CD4-positive, alpha-beta memory T cell (primary cell): ENCODE data around the gene IQSEC3. TPM values are rescaled to one million over a fixed set of nuclear protein-coding genes. Genes with fewer than 3 reads are reported as not detected.
"Not testable (repeated sequence)": the region's sequence is repeated elsewhere in the genome, so short reads cannot be mapped to it uniquely, and the experiment has no call there.

Experiments used
- CTCF ChIA-PET: fragments of 350-600 bp; sonication (Branson Sonifier 250); formaldehyde crosslinking; loops from one replicate; lab custom pipeline; 2021; ENCODE audit warnings: inconsistent platforms; ENCODE audit not compliant: partially characterized antibody; lab: Charles Lee
- POLR2A ChIA-PET: fragments of 350-600 bp; sonication (Branson Sonifier 250); formaldehyde crosslinking; loops from one replicate; lab custom pipeline; 2021; ENCODE audit not compliant: partially characterized antibody; lab: Charles Lee
- DNase-seq, 5 donors: peaks; one replicate each; pipeline versions ENCODE4 v3.0.0 to v3.0.0-alpha.2; 2020 to 2022; ENCODE audit warnings: mixed read lengths in 1 of 5
- H3K27ac ChIP-seq: one replicate; pipeline ENCODE4 v1.7.0; 2013; ENCODE audit warnings: low read depth, low read length
- H3K27me3 ChIP-seq: 2 replicates; pipeline ENCODE4 v1.7.0; 2013; ENCODE audit warnings: mild to moderate bottlenecking, low read length, moderate library complexity; ENCODE audit not compliant: insufficient read depth
- H3K36me3 ChIP-seq: 2 replicates; pipeline ENCODE4 v1.7.0; 2013; ENCODE audit warnings: mild to moderate bottlenecking, low read length, moderate library complexity; ENCODE audit not compliant: insufficient read depth
- H3K4me1 ChIP-seq: 2 replicates; pipeline ENCODE4 v1.7.0; 2013; ENCODE audit warnings: mild to moderate bottlenecking, low read length, moderate library complexity; ENCODE audit not compliant: insufficient read depth
- H3K4me3 ChIP-seq, 2 donors: one replicate each; pipeline ENCODE4 v1.7.0; 2013; ENCODE audit warnings: low read length in 2 of 2, mild to moderate bottlenecking in 1 of 2
- H3K9me3 ChIP-seq, 2 donors: one replicate each; pipeline ENCODE4 v1.7.0; 2013; ENCODE audit warnings: low read length in 2 of 2, control low read depth in 1 of 2; ENCODE audit not compliant: control insufficient read depth in 1 of 2
- H3K27ac Mint-ChIP-seq, 7 donors: one replicate each; pipeline ENCODE4 v1.8.0; 2020 to 2021; ENCODE audit warnings: mixed read lengths in 7 of 7, mild to moderate bottlenecking in 6 of 7, inconsistent platforms in 3 of 7, moderate library complexity in 3 of 7
- H3K27me3 Mint-ChIP-seq, 2 donors: one replicate each; pipeline ENCODE4 v1.8.0; 2020 to 2021; ENCODE audit warnings: mixed read lengths in 2 of 2
- H3K36me3 Mint-ChIP-seq, 2 donors: one replicate each; pipeline ENCODE4 v1.8.0; 2020 to 2021; ENCODE audit warnings: mixed read lengths in 2 of 2, inconsistent platforms in 1 of 2, mild to moderate bottlenecking in 1 of 2
- H3K4me1 Mint-ChIP-seq, 4 donors: one replicate each; pipeline ENCODE4 v1.8.0; 2020 to 2021; ENCODE audit warnings: mixed read lengths in 4 of 4, mild to moderate bottlenecking in 1 of 4
- H3K4me3 Mint-ChIP-seq, 8 donors: one replicate each; pipeline ENCODE4 v1.8.0; 2020 to 2021; ENCODE audit warnings: mixed read lengths in 8 of 8, mild to moderate bottlenecking in 7 of 8, moderate library complexity in 6 of 8, inconsistent platforms in 3 of 8
- H3K9me3 Mint-ChIP-seq, 8 donors: one replicate each; pipeline ENCODE4 v1.8.0; 2020 to 2021; ENCODE audit warnings: mixed read lengths in 8 of 8, mild to moderate bottlenecking in 5 of 8, inconsistent platforms in 3 of 8, moderate library complexity in 1 of 8
- intact Hi-C: fragments of 100-400 bp; cut with micrococcal nuclease; formaldehyde crosslinking; loops from one replicate; pipeline ENCODE4 v1.15.1; 2023
- polyA plus RNA-seq, 2 donors: library from polyadenylated mRNA; unstranded; fragments of 300-500 nt; fragmentation: Illumina TruSeq; gene quantifications; one replicate each; pipeline ENCODE4 v1.2.3, GENCODE V29; 2021
- total RNA-seq, 2 experiments: library from RNA; stranded (reverse); gene quantifications; one replicate each; pipeline ENCODE4 v1.2.3, GENCODE V29; 2021

The IQSEC3 gene
- total and polyA plus RNA-seq, 4 experiments from 2014 or later: 0.84 to 0.91 TPM; not detected in 2

GRCh38 chr12:182381-182892 is 115.9 kb downstream of the IQSEC3 start:
- no peak overlapping the region for H3K27ac ChIP-seq
- H3K27ac Mint-ChIP-seq: no peak overlapping the region

DNA sequence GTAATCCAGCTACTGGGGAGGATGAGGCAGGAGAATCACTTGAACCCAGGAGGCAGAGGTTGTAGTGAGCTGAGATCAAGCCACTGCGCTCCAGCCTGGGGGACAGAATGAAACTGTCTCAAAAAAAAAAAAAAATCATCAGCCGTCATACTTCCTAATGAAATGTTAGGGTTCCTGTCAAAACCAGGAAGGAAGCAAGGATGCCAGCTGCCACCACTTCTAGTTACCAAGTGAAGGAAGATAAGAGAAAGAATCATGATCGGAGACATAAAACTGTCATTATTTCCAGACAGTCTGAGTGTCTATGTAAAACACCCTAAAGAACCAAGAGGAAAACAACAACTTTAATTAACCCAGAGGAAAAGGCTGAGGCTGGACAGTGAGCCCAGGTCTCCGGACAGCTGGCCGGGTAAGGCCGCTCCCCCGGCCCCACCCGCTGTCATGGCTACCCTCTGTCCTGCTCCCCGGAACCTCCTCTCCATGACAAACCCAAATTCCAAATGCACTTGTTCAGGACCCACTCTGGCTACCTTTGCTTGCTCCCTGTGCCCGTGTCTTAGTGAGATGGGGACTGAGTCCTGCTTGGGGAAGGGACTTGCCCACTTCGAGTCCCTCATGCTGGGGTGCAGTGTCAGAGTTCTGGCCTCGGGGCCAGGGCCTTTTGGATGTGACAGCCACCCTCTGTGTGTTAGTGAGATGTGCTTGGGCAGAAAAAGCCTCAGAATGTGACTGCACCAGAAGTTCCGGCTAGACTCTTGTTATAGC is 118.4 kb downstream of the IQSEC3 start:
- H3K36me3 ChIP-seq: no peaks in the 10 kb centered on the region
- no peak overlapping the region for H3K27ac ChIP-seq
- Mint-ChIP-seq H3K4me1 (peaks cover 1 to 14% (median 6%) of the 10 kb centered on the region in 4 donors), H3K27ac (no peak overlapping the region), H3K36me3 (no peaks in the 10 kb centered on the region), H3K9me3 (no peaks in the 10 kb centered on the region), H3K4me3 (no peak overlapping the region), H3K27me3 (peaks cover 11 to 17% of the 10 kb centered on the region in 2 donors)
- H3K9me3 ChIP-seq: no peaks in the 10 kb centered on the region
- no peaks in the 10 kb centered on the region for H3K4me1 ChIP-seq
- POLR2A ChIA-PET: no interaction called here
- no peak for DNase-seq
- CTCF ChIA-PET: no interaction called here
- H3K4me3 ChIP-seq: no peak overlapping the region
- H3K27me3 ChIP-seq: no peaks in the 10 kb centered on the region
- intact Hi-C loops: no loop called here

More at GRCh38 chr12:182381-182892, 115.9 kb downstream of the IQSEC3 start:
- H3K9me3 ChIP-seq: no peaks in the 10 kb centered on the region
- no peaks in the 10 kb centered on the region for H3K4me1 ChIP-seq
- Mint-ChIP-seq H3K4me1 (peaks cover 1 to 7% (median 4%) of the 10 kb centered on the region in 4 donors), H3K36me3 (no peaks in the 10 kb centered on the region), H3K9me3 (no peaks in the 10 kb centered on the region), H3K4me3 (no peak overlapping the region), H3K27me3 (peaks cover 12 to 14% of the 10 kb centered on the region in 2 donors)
- H3K27me3 ChIP-seq: no peaks in the 10 kb centered on the region
- no peak for DNase-seq
- no peak overlapping the region for H3K4me3 ChIP-seq
- ChIA-PET POLR2A (no interaction called here), CTCF (no interaction called here)
- intact Hi-C loops: no loop called here
- H3K36me3 ChIP-seq: no peaks in the 10 kb centered on the region

DNA sequence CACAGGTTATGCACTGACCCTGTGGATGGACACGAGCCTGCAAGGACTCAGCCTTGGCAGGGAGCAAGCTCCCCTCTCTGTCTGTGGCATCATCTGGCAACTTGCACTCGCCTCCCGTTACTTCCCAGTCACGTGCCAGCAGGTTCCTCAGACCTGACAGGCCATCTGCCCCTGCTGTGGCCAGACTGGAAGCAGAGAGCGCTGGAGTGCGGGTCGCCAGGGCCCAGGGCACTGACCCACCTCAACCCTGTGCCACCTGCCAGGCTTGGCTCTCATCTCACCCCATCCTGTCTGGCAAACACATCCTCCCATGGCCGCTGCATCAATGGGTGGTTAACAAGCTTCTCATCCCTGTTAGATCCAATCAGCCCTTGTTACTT is 119.0 kb downstream of the IQSEC3 start:
- Mint-ChIP-seq H3K27me3 (peaks cover 11 to 18% of the 10 kb centered on the region in 2 donors), H3K4me3 (no peak overlapping the region), H3K4me1 (peaks cover 0 to 9% (median 2%) of the 10 kb centered on the region in 4 donors), H3K36me3 (no peaks in the 10 kb centered on the region), H3K9me3 (no peaks in the 10 kb centered on the region), H3K27ac (no peak overlapping the region)
- H3K27ac ChIP-seq: no peak overlapping the region
- no peaks in the 10 kb centered on the region for H3K4me1 ChIP-seq
- POLR2A ChIA-PET: no interaction called here
- no peaks in the 10 kb centered on the region for H3K9me3 ChIP-seq
- DNase-seq: no peak
- CTCF ChIA-PET: no interaction called here
- intact Hi-C loops: no loop called here
- H3K4me3 ChIP-seq: no peak overlapping the region
- no peaks in the 10 kb centered on the region for H3K36me3 ChIP-seq
- H3K27me3 ChIP-seq: no peaks in the 10 kb centered on the region

DNA sequence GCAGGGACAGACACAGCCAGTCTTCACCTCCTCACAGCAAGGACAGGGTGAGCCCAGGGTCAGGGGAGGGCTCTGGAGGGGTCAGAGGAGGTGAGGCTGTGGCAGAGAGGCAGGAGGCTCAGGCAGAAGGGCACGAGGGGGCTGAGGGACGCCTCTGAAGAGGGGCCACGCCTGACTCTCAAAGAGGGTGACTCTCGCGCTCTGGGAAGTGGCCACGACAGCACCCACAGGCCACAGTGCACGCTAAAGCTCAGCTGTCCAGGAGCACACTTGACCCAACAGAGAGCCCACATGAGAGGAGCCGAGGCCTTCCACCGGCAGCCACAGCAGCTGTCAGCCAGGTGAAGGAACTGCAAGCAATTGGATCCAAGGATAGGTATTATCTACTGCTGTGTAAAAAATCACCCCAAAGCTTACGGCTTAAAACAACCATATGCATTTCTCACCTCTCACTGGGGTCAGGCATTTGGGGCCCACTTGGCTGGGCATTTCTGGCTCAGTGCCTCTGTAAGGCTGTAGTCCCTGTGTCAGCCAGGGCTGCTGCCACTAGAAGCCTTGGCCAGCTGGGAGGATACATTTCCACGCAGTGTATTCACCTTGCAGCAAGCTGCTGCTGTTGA is 119.5 kb downstream of the IQSEC3 start:
- no peaks in the 10 kb centered on the region for H3K27me3 ChIP-seq
- peaks cover 0 to 9% (median 2%) of the 10 kb centered on the region in 4 donors for H3K4me1 Mint-ChIP-seq
- no peaks in the 10 kb centered on the region for H3K36me3 Mint-ChIP-seq
- ChIA-PET CTCF (no interaction called here), POLR2A (no interaction called here)
- H3K4me3 Mint-ChIP-seq: no peak overlapping the region
- no peaks in the 10 kb centered on the region for H3K9me3 ChIP-seq
- H3K4me3 ChIP-seq: no peak overlapping the region
- H3K27ac Mint-ChIP-seq: no peak overlapping the region
- H3K4me1 ChIP-seq: no peaks in the 10 kb centered on the region
- H3K36me3 ChIP-seq: no peaks in the 10 kb centered on the region
- DNase-seq: no peak
- no peaks in the 10 kb centered on the region for H3K9me3 Mint-ChIP-seq
- intact Hi-C loops: no loop called here
- peaks cover 14 to 19% of the 10 kb centered on the region in 2 donors for H3K27me3 Mint-ChIP-seq
- no peak overlapping the region for H3K27ac ChIP-seq

DNA sequence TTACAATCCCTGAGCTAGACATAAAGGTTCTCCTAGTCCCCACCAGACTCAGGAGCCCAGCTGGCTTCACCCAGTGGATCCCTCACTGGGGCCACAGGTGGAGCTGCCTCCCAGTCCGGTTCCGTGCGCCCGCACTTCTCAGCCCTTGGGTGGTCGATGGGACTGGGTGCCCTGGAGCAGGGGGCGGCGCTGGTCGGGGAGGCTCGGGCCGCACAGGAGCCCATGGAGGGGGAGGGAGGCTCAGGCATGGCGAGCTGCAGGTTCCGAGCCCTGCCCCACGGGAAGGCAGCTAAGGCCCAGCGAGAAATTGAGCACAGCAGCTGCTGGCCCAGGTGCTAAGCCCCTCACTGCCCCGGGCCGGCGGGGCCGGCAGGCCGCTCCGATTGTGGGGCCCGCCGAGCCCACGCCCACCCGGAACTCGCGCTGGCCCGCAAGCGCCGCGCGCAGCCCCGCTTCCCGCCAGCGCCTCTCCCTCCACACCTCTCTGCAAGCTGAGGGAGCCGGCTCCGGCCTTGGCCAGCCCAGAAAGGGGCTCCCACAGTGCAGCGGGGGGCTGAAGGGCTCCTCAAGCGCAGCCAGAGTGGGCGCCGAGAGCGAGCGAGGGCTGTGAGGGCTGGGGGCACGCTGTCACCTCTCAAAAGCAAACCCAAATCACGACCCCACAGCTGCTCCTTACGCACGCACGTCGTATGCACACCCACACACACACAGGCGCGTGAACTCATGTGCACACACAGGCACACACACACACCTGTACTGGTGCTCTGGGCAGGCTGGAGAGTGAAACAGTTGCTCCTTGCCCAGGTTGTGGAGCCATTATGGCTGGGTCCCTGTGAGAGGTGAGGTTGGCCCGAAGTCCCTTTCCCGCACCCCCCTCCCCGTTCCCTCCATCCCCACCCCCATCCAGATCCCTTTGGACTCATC is 121.7 kb downstream of the IQSEC3 start:
- peaks cover 16 to 31% of the 10 kb centered on the region in 2 donors for H3K27me3 Mint-ChIP-seq

GRCh38 chr12:188910-189621 is 122.5 kb downstream of the IQSEC3 start:
- no peaks in the 10 kb centered on the region for H3K27me3 ChIP-seq
- Mint-ChIP-seq H3K9me3 (peaks cover 0 to 2% (median 0%) of the 10 kb centered on the region in 8 donors), H3K36me3 (no peaks in the 10 kb centered on the region), H3K27me3 (peaks cover 13 to 28% of the 10 kb centered on the region in 2 donors), H3K4me1 (peaks cover 0 to 9% (median 2%) of the 10 kb centered on the region in 4 donors), H3K27ac (no peak overlapping the region), H3K4me3 (peak overlapping the region; percentile 74 to 87 (median 80))
- POLR2A ChIA-PET: no interaction called here
- CTCF ChIA-PET: no interaction called here
- DNase-seq: peak in 4 of 5 donors; percentile 3 to 12 (median 6)
- H3K4me3 ChIP-seq: no peak overlapping the region
- no peaks in the 10 kb centered on the region for H3K4me1 ChIP-seq
- intact Hi-C loops: no loop called here
- H3K9me3 ChIP-seq: no peaks in the 10 kb centered on the region
- H3K36me3 ChIP-seq: no peaks in the 10 kb centered on the region
- no peak overlapping the region for H3K27ac ChIP-seq

More for the DNA sequence above, 121.7 kb downstream of the IQSEC3 start:
- H3K4me1 ChIP-seq, intact Hi-C loops, POLR2A ChIA-PET, H3K9me3 Mint-ChIP-seq, H3K36me3 Mint-ChIP-seq, H3K36me3 ChIP-seq, DNase-seq, H3K4me3 ChIP-seq, CTCF ChIA-PET, H3K27ac ChIP-seq, H3K27me3 ChIP-seq, H3K4me1 Mint-ChIP-seq, H3K9me3 ChIP-seq, H3K27ac Mint-ChIP-seq: not testable (repeated sequence)
- H3K4me3 Mint-ChIP-seq: peak overlapping the region; percentile 74 to 87 (median 80)
